Loucy (cell line): ENCODE data around the gene RASSF5.

Experiments
- H2AFZ ChIP-seq: fragments of 200-600 bp; sonication (generic); 2 replicates; pipeline ENCODE4 v1.6.0; 2016; ENCODE audit warnings: antibody characterized with exemption, mild to moderate bottlenecking, low read length, moderate library complexity
- H3F3A ChIP-seq: fragments of 200-600 bp; 2 replicates; pipeline ENCODE4 v1.6.0; 2016; ENCODE audit warnings: antibody characterized with exemption, low read depth, mild to moderate bottlenecking
- H3K27me3 ChIP-seq: fragments of 200-600 bp; sonication (generic); 2 replicates; pipeline ENCODE4 v1.6.1; 2014; ENCODE audit warnings: low read length, mild to moderate bottlenecking; ENCODE audit not compliant: insufficient read depth, poor library complexity, severe bottlenecking
- H3K36me3 ChIP-seq: fragments of 200-600 bp; sonication (generic); 2 replicates; pipeline ENCODE4 v1.6.1; 2016; ENCODE audit warnings: low read length; ENCODE audit not compliant: insufficient read depth
- H3K4me1 ChIP-seq: fragments of 200-600 bp; sonication (generic); 2 replicates; pipeline ENCODE4 v1.5.1; 2014; ENCODE audit warnings: low read length, mild to moderate bottlenecking; ENCODE audit not compliant: insufficient read depth, poor library complexity, severe bottlenecking
- H3K4me2 ChIP-seq: fragments of 200-600 bp; sonication (generic); 2 replicates; pipeline ENCODE4 v1.6.0; 2014; ENCODE audit warnings: antibody characterized with exemption, low read length, low read depth, mild to moderate bottlenecking; ENCODE audit not compliant: poor library complexity, severe bottlenecking
- H3K4me3 ChIP-seq: fragments of 200-600 bp; sonication (generic); 2 replicates; pipeline ENCODE4 v1.5.1; 2014; ENCODE audit warnings: low read length, mild to moderate bottlenecking, mixed read lengths; ENCODE audit not compliant: poor library complexity, severe bottlenecking
- H3K79me2 ChIP-seq: fragments of 200-600 bp; sonication (generic); 2 replicates; pipeline ENCODE4 v1.6.1; 2014; ENCODE audit warnings: low read length; ENCODE audit not compliant: insufficient read depth
- H3K9ac ChIP-seq: fragments of 200-600 bp; sonication (generic); 2 replicates; pipeline ENCODE4 v1.6.0; 2014; ENCODE audit warnings: mild to moderate bottlenecking, low read depth, low read length, moderate library complexity; ENCODE audit not compliant: poor library complexity, severe bottlenecking
- H3K9me2 ChIP-seq: fragments of 200-600 bp; sonication (generic); replicated peaks from 2 replicates; pipeline ENCODE4 v1.6.1; 2016; ENCODE audit warnings: low read depth, low read length, mixed read lengths
- H3K9me3 ChIP-seq: fragments of 200-600 bp; sonication (generic); 2 replicates; pipeline ENCODE4 v1.6.1; 2014; ENCODE audit warnings: mild to moderate bottlenecking, antibody characterized with exemption, low read length, low read depth; ENCODE audit not compliant: insufficient read depth
- H4K20me1 ChIP-seq: fragments of 200-600 bp; sonication (generic); 2 replicates; pipeline ENCODE4 v1.6.0; 2014; ENCODE audit warnings: antibody characterized with exemption, low read length, mild to moderate bottlenecking; ENCODE audit not compliant: insufficient read depth, poor library complexity, severe bottlenecking
- CTCF ChIP-seq: fragments of 200-600 bp; sonication (generic); conservative IDR thresholded peaks from 2 replicates; pipeline ENCODE4 v1.5.1; 2014; ENCODE audit warnings: mild to moderate bottlenecking, antibody characterized with exemption, low read length
- EZH2phosphoT487 ChIP-seq: fragments of 200-600 bp; IDR thresholded peaks from 2 replicates; pipeline ENCODE4 v1.6.1; 2018; ENCODE audit warnings: antibody characterized with exemption, mild to moderate bottlenecking, moderate library complexity, borderline replicate concordance

RASSF5 gene

DNA sequence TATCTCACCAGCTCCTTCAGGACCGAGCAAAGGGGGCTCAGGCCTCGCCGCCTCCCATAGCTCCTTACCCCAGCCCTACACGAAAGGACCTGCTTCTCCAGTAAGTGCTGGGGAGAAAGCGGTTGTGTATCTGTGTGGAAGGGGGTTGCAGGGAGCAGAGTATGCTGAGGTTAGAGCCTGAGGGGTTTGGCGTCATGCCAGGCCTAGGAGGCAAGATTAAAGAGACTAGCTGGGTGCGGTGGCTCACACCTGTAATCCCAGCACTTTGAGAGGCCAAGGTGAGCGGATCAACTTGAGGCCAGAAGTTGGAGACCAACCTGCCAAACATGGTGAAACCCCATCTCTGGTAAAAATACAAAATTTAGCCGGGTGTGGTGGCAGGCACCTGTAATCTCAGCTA is 14.1 kb upstream of the RASSF5 start:
- no peak for TF ChIP-seq CTCF
- H3K9ac ChIP-seq = no peak overlapping the region

DNA sequence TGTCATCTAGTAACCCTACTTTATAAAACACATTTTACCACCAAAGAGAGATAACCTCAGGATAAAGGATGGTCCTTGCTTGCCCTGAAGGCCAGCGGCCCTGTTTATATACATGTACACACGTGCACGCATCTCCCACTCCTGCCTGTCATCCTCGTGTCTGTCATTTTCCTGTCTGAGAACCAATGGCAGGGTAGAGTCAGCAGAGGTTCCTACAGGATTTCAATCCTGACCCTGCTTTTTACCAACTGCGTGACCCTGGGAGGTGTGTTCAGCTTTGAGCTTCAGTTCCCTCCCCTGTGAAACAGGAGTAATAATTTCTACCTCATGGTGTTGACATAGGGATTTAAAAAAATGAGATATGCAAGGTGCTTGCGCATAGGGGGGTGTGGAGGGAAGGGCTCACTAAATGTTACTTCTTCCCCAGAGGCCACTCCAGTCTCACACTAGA is 12.3 kb upstream of the RASSF5 start:
- H3K4me1 ChIP-seq = peaks cover 10% of the 10 kb centered on the region
- no peaks in the 10 kb centered on the region for H3K27me3 ChIP-seq
- no peaks in the 10 kb centered on the region for H3F3A ChIP-seq
- H4K20me1 ChIP-seq = no peaks in the 10 kb centered on the region
- no peak overlapping the region for H3K4me2 ChIP-seq
- no peaks in the 10 kb centered on the region for H3K9me3 ChIP-seq
- peaks cover 36% of the 10 kb centered on the region; the same call in 1 of the 2 replicates for H3K36me3 ChIP-seq
- no peak for TF ChIP-seq EZH2phosphoT487
- no peak for TF ChIP-seq CTCF
- no peak overlapping the region for H2AFZ ChIP-seq
- no peaks in the 10 kb centered on the region for H3K9me2 ChIP-seq
- H3K4me3 ChIP-seq = no peak overlapping the region
- no peak overlapping the region for H3K9ac ChIP-seq
- H3K79me2 ChIP-seq = no peaks in the 10 kb centered on the region

More for the DNA sequence above, 14.1 kb upstream of the RASSF5 start:
- no peaks in the 10 kb centered on the region for H3K79me2 ChIP-seq
- no peak overlapping the region for H3K4me2 ChIP-seq
- H3K4me1 ChIP-seq = peaks cover 10% of the 10 kb centered on the region
- no peaks in the 10 kb centered on the region for H4K20me1 ChIP-seq
- no peak overlapping the region for H3K4me3 ChIP-seq
- no peak overlapping the region for H2AFZ ChIP-seq
- H3K9me2 ChIP-seq = no peaks in the 10 kb centered on the region
- H3K36me3 ChIP-seq = peaks cover 36% of the 10 kb centered on the region; the same call in 1 of the 2 replicates
- H3F3A ChIP-seq = no peaks in the 10 kb centered on the region
- H3K27me3 ChIP-seq = no peaks in the 10 kb centered on the region
- no peaks in the 10 kb centered on the region for H3K9me3 ChIP-seq

GRCh38 chr1:206495493-206496046 is 11.8 kb upstream of the RASSF5 start:
- Histone ChIP-seq H3K9ac (no peak overlapping the region), H4K20me1 (no peaks in the 10 kb centered on the region), H3K9me2 (no peaks in the 10 kb centered on the region), H3K4me3 (no peak overlapping the region), H3K36me3 (peaks cover 36% of the 10 kb centered on the region; the same call in 1 of the 2 replicates), H2AFZ (no peak overlapping the region), H3K9me3 (no peaks in the 10 kb centered on the region), H3K4me2 (no peak overlapping the region), H3K27me3 (no peaks in the 10 kb centered on the region), H3K4me1 (peaks cover 10% of the 10 kb centered on the region), H3F3A (no peaks in the 10 kb centered on the region), H3K79me2 (no peaks in the 10 kb centered on the region)
- TF ChIP-seq EZH2phosphoT487 = no peak
- no peak for TF ChIP-seq CTCF
